Adipocyte (in vitro differentiated cells): ENCODE measurements around the gene PRG3.

ENCODE experiments used
- DNase-seq: peaks from one replicate; pipeline ENCODE4 v3.0.0-alpha.2; 2015; ENCODE audit warnings: low read depth
- H3K27me3 ChIP-seq: replicated peaks from 2 replicates; pipeline ENCODE4 v1.7.0; 2013; ENCODE audit warnings: mild to moderate bottlenecking, low read length, moderate library complexity; ENCODE audit not compliant: control insufficient read depth, insufficient read depth
- H3K36me3 ChIP-seq: 2 replicates; pipeline ENCODE4 v1.7.0; 2013; ENCODE audit warnings: low read length, mild to moderate bottlenecking, moderate library complexity; ENCODE audit not compliant: control insufficient read depth, insufficient read depth, severe bottlenecking
- H3K4me1 ChIP-seq: 2 replicates; pipeline ENCODE4 v1.7.0; 2013; ENCODE audit warnings: mild to moderate bottlenecking, low read length, moderate library complexity; ENCODE audit not compliant: control insufficient read depth, insufficient read depth
- H3K4me3 ChIP-seq: 2 replicates; pipeline ENCODE4 v1.7.0; 2013; ENCODE audit warnings: mild to moderate bottlenecking, low read length, moderate library complexity
- H3K9ac ChIP-seq: 2 replicates; pipeline ENCODE4 v1.7.0; 2013; ENCODE audit warnings: mild to moderate bottlenecking, low read length, moderate library complexity
- H3K9me3 ChIP-seq: 2 replicates; pipeline ENCODE4 v1.7.0; 2013; ENCODE audit warnings: mild to moderate bottlenecking, low read length, moderate library complexity; ENCODE audit not compliant: control insufficient read depth

PRG3 gene

DNA sequence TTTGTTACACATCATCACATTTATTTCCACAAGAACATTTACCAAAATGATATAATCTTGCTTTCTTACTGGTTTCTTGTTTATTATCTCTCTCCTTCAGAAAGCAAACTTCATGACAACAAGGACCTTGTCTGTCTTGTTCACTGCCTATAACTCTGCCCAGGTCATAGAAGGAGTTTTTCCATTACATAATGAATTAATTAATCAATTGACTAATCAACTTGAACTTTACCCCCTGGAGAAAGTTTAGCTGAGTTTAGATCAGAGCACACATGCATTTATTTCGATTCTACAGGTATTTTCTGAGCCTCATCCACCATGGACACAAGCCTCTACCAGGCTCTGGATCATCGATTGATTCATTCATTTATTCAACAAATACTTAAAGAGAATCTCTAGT is 15.8 kb upstream of the PRG3 start:
- H3K4me1 ChIP-seq: no peaks in the 10 kb centered on the region
- no peak overlapping the region for H3K9ac ChIP-seq
- DNase-seq: no peak
- H3K4me3 ChIP-seq: no peak overlapping the region
- no peaks in the 10 kb centered on the region for H3K36me3 ChIP-seq
- no peaks in the 10 kb centered on the region for H3K9me3 ChIP-seq
- H3K27me3 ChIP-seq: no peaks in the 10 kb centered on the region

DNA sequence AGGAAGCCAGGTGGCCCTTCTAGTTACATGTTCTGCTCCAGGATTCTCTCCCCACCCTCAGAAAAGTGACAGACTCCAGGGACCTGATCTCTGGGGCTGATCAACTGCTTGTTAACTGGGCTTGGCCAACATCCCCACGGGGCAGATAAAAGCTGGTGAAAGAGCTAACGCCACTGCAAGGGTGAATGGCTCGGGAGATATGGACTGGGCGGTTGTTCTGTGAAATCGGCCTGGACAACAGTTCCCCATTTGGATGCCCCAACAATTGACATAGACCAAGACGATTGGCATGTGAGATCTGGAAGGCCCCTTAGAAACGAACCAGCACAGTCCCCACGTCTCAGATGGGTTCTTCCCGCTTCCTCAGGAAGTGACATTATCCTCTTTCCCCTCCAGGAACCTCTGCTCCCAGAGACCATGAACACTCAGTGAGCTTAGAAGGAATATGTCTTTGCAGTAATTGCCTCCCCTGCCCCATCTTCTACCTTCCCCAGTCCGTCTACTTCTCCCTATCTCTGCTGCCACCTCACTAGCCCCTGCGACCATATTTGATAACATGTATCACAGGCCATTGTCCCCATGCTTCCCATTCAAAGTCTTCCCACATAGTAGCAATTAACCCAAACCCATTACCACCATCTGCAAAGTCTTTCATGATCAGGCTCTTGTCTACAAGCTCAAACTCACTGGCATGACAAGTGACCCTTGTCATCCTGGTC is 15.1 kb upstream of the PRG3 start:
- H3K36me3 ChIP-seq: no peaks in the 10 kb centered on the region
- H3K9me3 ChIP-seq: no peaks in the 10 kb centered on the region
- H3K4me1 ChIP-seq: no peaks in the 10 kb centered on the region
- no peak overlapping the region for H3K9ac ChIP-seq
- DNase-seq: no peak
- H3K27me3 ChIP-seq: no peaks in the 10 kb centered on the region
- no peak overlapping the region for H3K4me3 ChIP-seq

GRCh38 chr11:57394203-57394965 is 13.4 kb upstream of the PRG3 start:
- H3K27me3 ChIP-seq: no peaks in the 10 kb centered on the region

GRCh38 chr11:57392763-57393105 is 11.8 kb upstream of the PRG3 start:
- no peak overlapping the region for H3K9ac ChIP-seq
- no peaks in the 10 kb centered on the region for H3K9me3 ChIP-seq
- no peaks in the 10 kb centered on the region for H3K27me3 ChIP-seq
- no peak overlapping the region for H3K4me3 ChIP-seq
- no peaks in the 10 kb centered on the region for H3K4me1 ChIP-seq
- H3K36me3 ChIP-seq: no peaks in the 10 kb centered on the region
- DNase-seq: no peak

More at GRCh38 chr11:57394203-57394965, 13.4 kb upstream of the PRG3 start:
- Histone ChIP-seq H3K4me3 (no peak overlapping the region), H3K36me3 (no peaks in the 10 kb centered on the region), H3K9me3 (no peaks in the 10 kb centered on the region), H3K9ac (no peak overlapping the region), H3K4me1 (no peaks in the 10 kb centered on the region)
- DNase-seq: no peak

DNA sequence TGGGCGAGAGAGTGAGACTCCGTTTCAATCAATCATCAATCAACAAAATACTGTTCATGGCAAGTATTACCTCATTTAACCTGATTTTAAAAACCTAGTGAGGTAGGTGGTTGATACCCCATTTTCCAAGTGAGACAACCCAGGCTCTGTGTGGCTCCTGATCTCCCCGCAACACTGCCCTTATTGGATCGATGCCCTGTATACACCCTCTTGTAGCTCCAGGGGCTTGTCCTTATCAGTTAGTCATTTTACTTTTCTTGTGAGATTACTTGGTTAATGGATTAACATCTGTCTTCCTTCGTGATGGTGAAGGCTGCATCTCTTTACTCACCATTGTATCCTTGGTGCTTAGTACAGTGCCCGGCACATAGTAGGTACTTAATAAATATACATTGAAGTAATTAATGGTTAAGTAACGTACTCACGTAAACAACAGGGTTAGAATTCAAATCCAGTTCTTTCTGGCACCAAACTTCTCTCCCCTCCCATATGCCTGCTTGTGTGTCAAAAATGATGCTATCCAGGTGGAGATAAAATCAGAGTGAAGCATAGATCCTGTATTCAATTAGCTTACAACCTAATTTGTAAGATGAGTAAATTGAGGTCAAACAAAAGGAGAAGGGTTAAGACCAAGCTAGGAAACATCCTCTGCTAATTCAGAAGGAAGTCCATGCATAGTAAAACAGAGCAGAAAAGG is 11.3 kb upstream of the PRG3 start:
- no peak overlapping the region for H3K9ac ChIP-seq
- H3K4me3 ChIP-seq: no peak overlapping the region
- DNase-seq: no peak
- no peaks in the 10 kb centered on the region for H3K27me3 ChIP-seq
- H3K4me1 ChIP-seq: no peaks in the 10 kb centered on the region
- no peaks in the 10 kb centered on the region for H3K9me3 ChIP-seq
- H3K36me3 ChIP-seq: no peaks in the 10 kb centered on the region

DNA sequence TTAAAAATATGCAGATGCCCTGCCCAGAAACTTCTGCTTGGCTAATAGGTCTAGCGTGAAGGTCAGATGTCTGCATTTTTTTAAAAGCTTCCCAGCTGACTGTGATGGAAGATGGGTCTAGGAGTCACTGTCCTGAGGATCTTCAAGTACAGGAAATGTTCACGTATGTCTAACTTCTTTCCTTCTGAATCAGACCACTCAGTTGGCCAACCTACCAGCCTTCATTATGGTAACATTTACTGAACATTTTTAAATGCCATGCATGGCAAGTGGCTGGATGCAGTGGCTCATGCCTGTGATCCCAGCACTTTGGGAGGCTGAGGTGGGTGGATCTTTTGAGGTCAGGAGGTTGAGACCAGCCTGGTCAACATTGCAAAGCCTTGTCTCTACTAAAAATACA is 10.6 kb upstream of the PRG3 start:
- no peak overlapping the region for H3K4me3 ChIP-seq
- peaks cover 5% of the 10 kb centered on the region for H3K4me1 ChIP-seq

DNA sequence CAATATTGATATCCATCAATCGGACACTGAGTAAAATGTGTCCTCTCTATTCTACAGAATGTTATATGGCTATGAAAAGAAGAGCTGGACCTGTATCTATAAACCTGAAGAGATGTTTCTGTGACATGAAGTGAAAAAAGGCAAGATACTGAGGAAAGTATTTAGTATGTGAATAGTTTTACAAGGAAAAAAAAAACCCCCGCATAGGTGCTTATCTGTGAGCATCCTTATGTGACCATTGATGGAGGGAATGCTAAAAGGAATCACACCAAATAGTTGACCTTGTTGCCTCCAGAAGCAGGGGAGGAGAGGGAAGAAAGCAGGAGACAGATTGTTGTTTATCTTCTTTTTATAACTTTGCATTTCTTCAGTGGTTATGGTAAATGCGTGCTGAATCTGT is 10.2 kb upstream of the PRG3 start:
- Histone ChIP-seq H3K27me3 (no peaks in the 10 kb centered on the region), H3K9ac (no peak overlapping the region), H3K4me3 (no peak overlapping the region), H3K9me3 (no peaks in the 10 kb centered on the region), H3K4me1 (peaks cover 10% of the 10 kb centered on the region), H3K36me3 (no peaks in the 10 kb centered on the region)
- DNase-seq: no peak

More for the DNA sequence above, 10.6 kb upstream of the PRG3 start:
- no peaks in the 10 kb centered on the region for H3K36me3 ChIP-seq
- no peak overlapping the region for H3K9ac ChIP-seq
- DNase-seq: no peak
- no peaks in the 10 kb centered on the region for H3K27me3 ChIP-seq
- no peaks in the 10 kb centered on the region for H3K9me3 ChIP-seq

DNA sequence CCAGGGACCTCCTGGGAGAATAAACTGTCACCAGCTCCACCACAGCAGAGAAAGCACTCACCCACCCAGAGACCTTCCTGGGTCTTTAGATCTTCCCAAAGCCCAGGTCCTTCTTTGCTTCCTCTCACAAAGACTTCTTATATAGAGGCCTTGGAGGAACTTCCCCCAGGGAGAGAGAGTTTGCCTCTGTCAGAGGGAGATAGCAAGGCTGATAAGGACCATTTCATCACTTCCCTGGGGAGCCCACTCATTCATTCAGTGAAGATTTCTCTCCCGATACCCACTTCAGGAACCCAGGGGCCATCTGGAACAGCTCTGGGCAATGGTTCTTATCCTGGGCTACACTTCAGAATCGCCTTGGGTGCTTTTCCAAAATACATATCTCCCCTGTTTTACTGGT is 9.6 kb upstream of the PRG3 start, which contains the start of gene PRG2:
Gene PRG2 (minus strand): TSS at position 116 of the 400 bp plus-strand sequence. CDS start 706 bp downstream, outside the sequence.
- Histone ChIP-seq H3K27me3 (no peaks in the 10 kb centered on the region), H3K9ac (no peak within 1 kb of the TSS), H3K36me3 (no peaks in the 10 kb centered on the region), H3K4me3 (no peak within 1 kb of the TSS), H3K9me3 (no peaks in the 10 kb centered on the region), H3K4me1 (peaks cover 11% of the 10 kb centered on the region)
- DNase-seq: no peak

DNA sequence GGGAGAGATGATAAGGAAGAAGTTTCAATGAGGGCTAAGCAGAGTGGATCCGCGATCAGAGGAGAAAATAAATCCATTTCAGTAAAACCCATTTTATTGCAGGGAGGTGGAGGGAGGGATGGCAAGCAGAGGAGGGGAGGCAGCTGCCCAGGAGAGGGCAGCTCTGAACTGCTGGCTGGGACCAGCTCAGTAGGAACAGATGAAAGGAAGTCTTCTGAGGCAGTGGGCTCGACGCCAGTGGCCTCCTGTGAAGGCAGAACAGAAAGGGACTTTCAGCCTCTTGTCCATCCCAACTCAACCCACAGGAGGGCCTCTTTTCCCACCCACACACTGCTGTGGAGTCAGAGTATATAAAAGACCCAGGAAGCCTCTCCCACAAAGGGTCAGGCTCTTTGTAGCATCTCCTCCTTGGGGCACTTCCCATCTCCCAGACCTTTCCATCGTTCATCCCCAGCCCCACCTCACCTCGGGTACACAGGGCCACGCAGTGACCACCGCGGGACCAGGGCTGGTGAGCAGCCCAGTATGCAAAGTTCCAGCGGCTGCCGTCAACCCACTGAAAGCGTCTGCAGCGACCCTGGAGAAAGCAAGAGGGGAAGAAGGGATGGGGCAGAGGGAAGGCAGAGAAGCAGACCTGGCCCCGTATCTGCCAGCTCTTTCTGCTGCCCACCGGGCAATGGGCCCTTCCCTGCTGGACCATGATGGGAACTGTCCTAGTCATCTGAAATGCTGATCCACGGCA is 6.5 kb upstream of the PRG3 start:
- Histone ChIP-seq H3K4me1 (peaks cover 11% of the 10 kb centered on the region), H3K9me3 (no peaks in the 10 kb centered on the region), H3K4me3 (no peak overlapping the region), H3K36me3 (no peaks in the 10 kb centered on the region), H3K27me3 (no peaks in the 10 kb centered on the region), H3K9ac (no peak overlapping the region)
- DNase-seq: no peak

- no peaks in the 10 kb centered on the region for H3K27me3 ChIP-seq
Observed at GRCh38 chr11:57386178-57386940, 5.4 kb upstream of the PRG3 start.

More at GRCh38 chr11:57386178-57386940, 5.4 kb upstream of the PRG3 start:
- no peak for DNase-seq
- H3K4me3 ChIP-seq: no peak overlapping the region
- H3K4me1 ChIP-seq: peaks cover 11% of the 10 kb centered on the region
- H3K9ac ChIP-seq: no peak overlapping the region
- H3K9me3 ChIP-seq: no peaks in the 10 kb centered on the region
- H3K36me3 ChIP-seq: no peaks in the 10 kb centered on the region
